Raji (cell line): ENCODE measurements around the gene ZDHHC11.

Source experiments
- POLR2A ChIP-seq: IDR thresholded peaks from 2 replicates; pipeline ENCODE4 v1.6.1; 2011; ENCODE audit warnings: low read depth, low read length, control low read depth; ENCODE audit not compliant: insufficient read depth

ZDHHC11 gene

GRCh38 chr5:759111-759751, 91.6 kb downstream of the ZDHHC11 start:
- TF ChIP-seq POLR2A, result no peak

DNA sequence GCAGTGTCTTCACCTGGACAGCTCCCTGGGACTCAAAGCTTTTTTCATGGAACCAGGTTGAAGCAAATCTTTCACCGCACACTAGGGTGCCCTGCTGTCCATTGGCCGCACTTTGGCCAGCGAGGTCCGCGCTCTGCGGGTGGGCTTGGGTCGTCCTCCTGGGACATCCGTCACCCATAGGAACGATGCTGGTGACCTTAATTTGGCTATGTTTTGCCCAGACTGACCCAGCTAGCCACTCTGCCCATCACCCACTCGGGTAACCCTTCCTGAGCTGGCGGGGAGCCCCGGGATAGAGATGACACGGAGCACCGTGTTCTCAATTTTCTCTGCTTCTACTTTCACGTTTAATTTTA, 92.1 kb downstream of the ZDHHC11 start:
- TF ChIP-seq POLR2A, result no peak

- no peak for TF ChIP-seq POLR2A
These were observed 92.7 kb downstream of the ZDHHC11 start for GRCh38 chr5:757931-758697.

DNA sequence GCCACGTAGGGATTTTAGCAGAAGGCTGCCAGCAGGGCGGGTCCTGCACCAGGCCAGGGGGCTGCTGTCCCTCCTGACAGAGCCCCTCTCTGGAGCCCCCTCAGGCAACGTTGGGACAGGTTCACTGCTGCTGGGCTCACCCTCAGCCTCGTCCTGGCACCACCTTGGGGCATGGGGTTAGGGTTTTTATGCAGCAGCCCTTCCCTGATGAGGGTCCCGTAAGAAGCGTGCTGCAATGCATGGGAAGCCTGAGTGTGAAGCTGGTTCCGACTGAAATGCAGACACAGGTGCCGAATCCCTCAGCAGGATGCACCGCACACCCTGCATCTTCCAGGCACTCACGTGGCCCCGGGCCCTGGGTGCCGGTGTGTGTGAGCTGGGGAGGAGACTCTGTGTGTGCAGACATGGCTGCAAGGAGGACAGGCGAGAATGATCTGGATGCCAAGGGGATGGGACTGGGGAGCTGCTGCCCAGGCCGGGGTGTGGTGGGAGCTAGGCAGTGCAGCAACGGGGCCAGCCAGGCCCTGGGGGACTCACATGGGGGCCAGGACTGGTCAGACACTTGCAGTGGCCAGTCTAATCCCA, 93.3 kb downstream of the ZDHHC11 start:
- no peak for TF ChIP-seq POLR2A

GRCh38 chr5:756865-757345, 93.9 kb downstream of the ZDHHC11 start:
- TF ChIP-seq POLR2A, result no peak

DNA sequence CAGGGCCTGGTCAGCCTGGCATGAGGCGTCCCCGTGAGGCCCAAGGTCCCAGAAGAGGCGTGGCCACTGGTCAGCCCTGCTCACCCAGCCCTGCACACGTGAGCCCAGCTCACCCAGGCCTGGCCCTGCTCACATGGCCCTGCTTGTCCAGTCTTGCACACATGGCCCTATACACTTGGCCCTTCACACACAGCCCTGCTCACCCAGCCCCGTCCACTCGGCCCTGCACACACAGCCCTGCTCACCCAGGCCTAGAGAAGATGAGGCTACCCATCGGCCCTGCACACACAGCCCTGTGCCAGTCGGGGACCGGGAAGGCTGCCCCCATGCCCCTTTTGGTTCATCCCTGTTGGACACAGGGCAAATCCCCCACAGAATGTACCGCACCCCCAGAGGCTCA, 94.6 kb downstream of the ZDHHC11 start:
- no peak for TF ChIP-seq POLR2A

GRCh38 chr5:751496-751895, 99.3 kb downstream of the ZDHHC11 start:
- TF ChIP-seq POLR2A, result no peak

- TF ChIP-seq POLR2A, result no peak
These were observed 101.6 kb downstream of the ZDHHC11 start for GRCh38 chr5:749101-749670.

- TF ChIP-seq POLR2A, result no peak
These were observed 104.5 kb downstream of the ZDHHC11 start for GRCh38 chr5:746258-746761.
